Mucosa of gallbladder (tissue), 1 donor: ENCODE measurements around the gene TRIM17. TPM values are rescaled to one million over a fixed set of nuclear protein-coding genes. Genes with fewer than 3 reads are reported as not detected.

Source experiments
- DNase-seq: peaks from one replicate; pipeline ENCODE4 v3.0.0-alpha.2; 2020; ENCODE audit warnings: low spot score
- total RNA-seq: library from RNA; stranded (reverse); gene quantifications from one replicate; pipeline ENCODE4 v1.2.1, GENCODE V29; 2021
- donor health status: DM: no; HTN: no; CAD: no.

Gene TRIM17, protein sequence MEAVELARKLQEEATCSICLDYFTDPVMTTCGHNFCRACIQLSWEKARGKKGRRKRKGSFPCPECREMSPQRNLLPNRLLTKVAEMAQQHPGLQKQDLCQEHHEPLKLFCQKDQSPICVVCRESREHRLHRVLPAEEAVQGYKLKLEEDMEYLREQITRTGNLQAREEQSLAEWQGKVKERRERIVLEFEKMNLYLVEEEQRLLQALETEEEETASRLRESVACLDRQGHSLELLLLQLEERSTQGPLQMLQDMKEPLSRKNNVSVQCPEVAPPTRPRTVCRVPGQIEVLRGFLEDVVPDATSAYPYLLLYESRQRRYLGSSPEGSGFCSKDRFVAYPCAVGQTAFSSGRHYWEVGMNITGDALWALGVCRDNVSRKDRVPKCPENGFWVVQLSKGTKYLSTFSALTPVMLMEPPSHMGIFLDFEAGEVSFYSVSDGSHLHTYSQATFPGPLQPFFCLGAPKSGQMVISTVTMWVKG
- total RNA-seq = 0.23 TPM

DNA sequence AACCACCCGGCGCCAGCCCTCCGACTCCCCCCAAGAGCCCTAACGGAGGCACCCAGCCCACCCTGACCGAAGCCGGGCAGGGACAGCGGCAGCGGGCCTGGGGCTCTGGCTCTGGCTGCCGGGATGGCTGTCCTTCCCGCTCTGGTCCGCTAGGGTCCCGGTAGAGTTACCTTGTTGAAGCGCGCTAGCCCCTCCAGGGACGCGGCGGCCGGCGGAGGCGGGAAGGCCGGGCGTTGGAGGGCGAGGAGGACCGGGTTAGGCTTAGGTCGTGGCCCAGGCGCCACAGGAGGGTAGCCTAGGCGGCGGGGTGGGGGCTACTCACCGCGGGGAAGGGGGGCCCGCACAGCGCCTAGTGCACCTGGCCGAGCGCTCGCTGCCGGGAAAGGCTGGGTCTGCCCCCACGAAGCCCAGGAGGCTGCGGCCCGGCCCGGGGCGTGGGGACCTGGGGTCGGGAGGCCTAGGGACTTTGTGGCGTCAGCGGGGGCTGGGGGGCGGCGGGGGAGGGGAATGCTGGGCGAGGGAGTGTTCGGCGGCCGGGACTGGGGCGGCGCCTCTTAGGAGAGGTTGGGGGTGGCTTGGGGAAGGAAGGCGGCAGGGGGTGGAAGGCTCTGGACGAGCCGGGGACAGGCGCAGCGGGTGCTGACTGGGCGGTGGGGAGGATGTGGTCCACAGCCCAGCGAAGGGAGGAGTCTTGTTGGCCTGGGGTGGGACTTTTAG is at the start of gene TRIM17:
Gene TRIM17, minus strand, starts transcription at position 645 of the 717 bp plus-strand sequence. CDS start 1,789 bp downstream, outside the sequence.
- no peak for DNase-seq

DNA sequence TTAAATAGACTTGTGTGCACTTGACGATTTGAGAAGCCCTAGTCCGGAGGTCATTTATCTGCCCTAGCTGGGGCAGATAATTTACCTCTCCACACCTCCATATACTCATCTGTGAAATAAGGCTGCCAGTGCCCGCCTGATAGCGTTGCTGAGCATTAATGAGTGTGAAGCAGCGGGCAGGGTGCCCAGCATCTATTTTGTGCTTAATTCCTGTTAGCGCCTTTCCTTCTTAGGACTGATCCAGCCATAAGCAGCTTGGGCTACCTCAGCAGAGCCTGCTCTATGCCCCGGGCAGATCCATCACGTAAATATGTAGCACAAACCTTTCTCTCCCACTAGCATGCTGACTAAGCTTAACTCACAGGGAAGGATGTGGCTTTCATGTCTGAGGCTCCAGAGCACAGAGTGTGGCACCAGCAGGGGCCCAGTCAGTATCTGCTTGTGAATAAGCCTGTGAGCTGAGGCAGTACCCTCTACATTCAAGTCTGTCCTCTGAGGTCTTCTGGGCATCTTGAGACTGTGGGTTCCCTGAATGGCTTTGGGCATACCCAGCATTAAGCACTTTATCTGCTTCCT is 49.0 kb upstream of the TRIM17 start:
- no peak for DNase-seq

DNA sequence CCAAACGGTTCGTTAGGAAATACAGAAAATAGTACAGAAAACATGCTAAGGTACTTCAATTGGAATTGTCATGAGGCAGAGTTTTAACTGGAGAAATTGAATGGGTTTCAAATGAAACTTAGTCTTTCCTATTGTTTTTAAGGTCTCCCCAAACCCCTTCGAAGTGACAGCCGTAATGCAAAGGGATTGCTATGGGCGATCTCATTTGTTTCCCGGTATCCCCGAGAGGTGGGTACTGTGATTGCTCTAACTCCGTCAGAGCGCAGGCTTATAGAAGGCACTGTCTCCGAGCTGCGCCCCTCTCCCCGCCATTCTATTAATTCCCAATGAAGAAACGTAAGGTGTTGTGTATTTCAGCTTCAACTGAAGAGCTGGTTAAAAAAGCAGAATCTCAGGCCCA is 48.5 kb upstream of the TRIM17 start:
- no peak for DNase-seq

DNA sequence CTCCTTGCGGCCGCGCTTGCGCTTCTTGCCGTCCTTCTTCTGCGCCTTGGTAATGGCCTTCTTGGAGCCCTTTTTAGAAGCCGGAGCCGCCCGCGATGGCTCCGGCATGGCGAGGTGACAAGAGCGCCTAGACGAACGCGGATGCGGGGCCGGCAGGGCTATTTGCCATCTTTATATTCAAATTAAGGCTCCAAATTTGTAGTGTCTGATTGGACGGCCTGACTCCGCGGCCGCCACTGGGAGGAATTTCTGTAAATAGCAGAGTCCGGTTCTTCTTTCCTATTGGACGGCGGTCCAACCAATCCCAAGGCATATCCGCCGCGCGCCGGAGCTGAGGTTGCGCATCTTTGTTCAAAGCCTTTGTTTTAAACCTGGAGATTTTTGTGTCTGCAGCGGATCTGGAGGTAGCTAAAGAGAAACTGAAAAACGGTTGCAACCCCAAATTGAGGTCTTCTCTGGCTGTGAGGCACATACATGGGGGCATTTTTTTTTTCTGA is 47.9 kb upstream of the TRIM17 start:
- DNase-seq = peak; percentile 71

DNA sequence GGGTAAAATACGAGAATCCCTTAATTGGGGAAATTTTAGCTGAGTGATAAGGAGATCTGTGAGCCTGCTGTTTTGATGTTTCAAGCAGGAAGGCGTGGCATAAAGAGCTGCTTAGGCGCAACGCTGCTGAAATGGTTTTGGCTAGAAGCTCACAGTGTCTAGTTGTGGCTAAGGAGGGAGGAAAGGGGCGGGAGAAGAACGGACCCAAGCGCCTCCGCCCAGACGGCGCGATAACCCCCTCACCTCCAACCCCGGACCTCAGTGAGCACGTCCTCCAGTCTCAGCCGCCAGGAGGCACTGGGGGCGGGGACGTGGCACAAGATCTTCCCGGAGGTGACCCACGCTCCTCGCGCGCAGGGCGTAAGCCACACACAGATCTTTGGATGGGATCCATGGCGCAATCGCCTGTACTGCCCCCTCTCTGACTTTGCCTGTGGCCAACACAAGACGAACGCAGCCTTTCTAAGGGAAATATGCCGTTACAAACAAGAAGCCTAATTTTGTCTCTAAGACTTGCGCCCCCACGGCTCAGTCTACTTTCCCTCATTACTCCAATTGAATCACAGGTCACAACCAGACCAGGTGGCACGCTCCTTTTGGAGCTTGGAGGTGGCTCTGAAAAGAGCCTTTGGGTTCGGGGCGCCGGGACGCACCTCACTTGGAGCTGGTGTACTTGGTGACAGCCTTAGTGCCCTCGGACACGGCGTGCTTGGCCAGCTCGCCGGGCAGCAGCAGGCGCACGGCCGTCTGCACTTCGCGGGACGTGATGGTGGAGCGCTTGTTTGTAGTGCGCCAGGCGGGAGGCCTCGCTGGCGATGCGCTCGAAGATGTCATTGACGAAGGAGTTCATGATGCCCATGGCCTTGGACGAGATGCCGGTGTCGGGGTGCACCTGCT is 47.1 kb upstream of the TRIM17 start:
- DNase-seq = no peak

DNA sequence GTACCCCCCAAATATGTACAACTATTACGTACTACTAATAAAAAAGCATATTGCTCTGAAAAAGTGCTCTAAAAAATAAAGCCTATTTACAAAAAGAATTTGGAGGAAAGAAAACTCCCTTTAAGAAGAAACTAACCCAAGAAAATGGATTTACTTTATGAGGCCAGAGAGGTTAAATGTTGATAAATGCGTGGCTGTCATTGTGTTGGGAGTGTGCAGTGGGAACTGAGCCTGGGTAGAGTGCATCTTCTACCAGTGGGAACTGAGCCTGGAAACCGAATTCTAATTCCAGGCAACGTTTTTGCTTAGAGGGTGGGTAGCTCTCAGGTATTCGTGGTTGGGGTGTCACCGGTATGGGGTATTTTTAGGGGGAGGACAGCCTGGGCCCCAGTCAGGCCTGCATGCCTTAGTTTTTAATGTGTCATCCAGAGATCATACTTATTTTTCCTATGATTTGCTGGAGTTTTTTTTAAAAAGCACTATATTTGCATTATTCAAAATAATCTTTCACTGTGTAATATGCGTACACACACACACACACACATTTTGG is 46.4 kb upstream of the TRIM17 start:
- DNase-seq = no peak

DNA sequence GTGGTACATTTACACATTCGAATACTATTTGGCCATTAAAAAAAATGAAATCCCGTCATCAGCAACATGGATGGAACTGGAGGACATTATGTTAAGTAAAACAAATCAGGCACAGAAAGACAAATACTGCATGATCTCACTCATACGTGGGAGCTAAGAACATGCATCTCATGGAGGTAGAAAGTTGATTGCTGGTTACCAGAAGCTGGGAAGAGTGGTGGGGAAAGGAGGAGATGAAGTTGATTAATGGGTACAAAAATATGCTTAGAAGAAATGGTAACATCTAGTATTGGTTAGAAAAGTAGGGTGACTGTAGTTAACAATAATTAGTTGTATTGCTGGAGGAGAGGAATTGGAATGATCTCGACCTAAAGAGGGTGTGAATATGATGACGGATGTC is 45.9 kb upstream of the TRIM17 start:
- DNase-seq = no peak

DNA sequence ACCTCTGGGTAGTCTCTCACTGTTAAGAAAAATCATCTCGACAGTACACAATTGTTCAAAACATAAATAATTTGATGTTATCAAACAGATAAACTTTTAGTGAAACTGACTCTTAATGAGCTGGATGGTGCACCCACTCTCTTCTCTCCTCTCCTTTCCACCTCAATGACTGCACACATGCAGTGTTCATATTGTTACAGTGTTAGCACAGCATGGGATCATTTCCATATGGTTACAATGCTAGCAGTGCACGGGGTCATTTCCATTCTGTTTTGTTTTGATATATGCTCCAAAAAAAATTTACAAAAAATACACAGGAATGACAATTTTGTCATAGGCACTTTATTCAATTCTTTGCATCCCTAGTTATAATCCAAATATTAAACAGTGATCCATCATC is 44.2 kb upstream of the TRIM17 start:
- DNase-seq = no peak

DNA sequence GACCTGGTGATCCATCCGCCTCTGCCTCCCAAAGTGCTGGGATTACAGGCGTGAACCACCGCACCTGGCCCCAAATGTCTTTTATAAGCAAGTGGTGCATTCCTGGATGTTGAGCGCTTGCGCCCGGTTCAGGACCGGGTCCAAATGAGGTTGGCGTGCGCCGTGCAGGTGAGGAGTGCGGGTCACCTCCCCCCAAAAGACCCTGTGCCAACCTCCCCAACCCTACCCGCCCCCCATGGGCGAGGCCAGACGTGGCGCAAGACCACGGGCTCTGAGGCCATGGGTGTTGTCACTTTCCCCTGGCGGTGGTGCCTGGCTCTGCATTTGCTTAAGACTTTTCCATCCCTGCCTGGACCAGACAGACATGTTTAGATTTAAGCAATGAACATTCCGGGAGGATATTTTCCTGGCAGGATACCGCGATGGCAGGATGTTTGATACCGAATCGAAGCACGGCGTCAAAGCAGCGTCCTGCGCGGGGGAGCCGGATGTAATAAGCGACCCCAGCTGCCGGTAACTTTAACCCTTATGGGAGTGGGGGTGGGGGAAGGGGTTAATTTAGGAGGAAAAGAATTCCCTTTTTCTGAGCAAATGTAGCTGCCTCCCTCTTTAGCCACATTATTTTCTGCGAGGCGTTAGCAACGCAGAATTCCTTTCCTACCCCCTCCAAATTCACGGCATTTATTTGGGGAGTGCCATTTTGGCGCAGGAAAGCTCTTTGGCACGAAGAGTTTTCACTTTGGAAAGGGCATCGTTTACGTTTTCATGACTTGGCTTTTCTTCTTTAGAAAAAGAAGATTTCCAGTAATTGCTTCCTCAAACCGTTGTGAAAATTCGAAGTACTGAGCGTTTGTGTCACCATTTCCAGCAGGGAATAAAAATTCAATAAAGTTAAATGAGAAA is 42.7 kb upstream of the TRIM17 start:
- peak; percentile 60 for DNase-seq

DNA sequence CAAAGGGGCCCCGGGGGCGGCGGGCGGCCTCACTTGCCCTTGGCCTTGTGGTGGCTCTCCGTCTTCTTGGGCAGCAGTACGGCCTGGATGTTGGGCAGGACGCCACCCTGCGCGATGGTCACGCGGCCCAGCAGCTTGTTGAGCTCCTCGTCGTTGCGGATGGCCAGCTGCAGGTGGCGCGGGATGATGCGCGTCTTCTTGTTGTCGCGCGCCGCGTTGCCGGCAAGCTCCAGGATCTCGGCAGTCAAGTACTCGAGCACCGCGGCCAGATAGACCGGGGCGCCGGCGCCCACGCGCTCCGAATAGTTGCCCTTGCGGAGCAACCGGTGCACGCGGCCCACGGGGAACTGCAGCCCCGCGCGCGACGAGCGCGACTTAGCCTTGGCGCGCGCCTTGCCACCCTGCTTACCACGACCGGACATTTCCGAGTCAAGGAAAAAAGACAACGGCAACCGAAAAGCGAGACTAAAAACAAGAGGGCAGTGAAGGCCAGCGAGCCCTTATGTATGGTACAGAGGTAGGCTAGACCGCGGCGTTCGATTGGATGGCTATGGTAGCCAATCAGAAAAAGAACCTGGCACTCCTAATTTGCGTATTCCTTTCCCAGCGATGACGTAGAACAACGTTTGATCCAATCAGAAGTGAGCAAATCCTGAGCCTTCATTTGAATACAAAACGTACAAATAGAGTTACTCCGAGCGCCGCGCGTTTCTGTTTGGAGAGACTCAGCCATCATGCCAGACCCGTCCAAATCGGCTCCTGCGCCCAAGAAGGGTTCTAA is 40.9 kb upstream of the TRIM17 start:
- peak; percentile 95 for DNase-seq

DNA sequence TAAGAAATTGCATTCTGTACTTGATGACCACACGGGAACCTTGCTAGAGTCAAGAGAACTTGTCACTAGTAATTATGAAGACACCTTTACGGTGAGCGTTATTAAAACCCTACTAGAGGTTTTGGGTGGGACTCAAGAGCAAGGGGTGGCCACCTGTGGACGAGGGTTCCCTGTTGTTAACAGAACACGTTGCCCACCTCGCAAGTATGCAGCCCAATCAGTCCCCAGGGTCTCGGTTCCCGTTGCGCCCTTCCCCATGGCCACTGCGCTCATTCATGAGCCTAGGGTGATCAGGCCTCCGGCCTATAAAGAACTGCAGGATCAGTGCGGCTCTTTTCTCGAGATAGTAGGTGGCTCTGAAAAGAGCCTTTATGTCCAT is 40.3 kb upstream of the TRIM17 start:
- no peak for DNase-seq

DNA sequence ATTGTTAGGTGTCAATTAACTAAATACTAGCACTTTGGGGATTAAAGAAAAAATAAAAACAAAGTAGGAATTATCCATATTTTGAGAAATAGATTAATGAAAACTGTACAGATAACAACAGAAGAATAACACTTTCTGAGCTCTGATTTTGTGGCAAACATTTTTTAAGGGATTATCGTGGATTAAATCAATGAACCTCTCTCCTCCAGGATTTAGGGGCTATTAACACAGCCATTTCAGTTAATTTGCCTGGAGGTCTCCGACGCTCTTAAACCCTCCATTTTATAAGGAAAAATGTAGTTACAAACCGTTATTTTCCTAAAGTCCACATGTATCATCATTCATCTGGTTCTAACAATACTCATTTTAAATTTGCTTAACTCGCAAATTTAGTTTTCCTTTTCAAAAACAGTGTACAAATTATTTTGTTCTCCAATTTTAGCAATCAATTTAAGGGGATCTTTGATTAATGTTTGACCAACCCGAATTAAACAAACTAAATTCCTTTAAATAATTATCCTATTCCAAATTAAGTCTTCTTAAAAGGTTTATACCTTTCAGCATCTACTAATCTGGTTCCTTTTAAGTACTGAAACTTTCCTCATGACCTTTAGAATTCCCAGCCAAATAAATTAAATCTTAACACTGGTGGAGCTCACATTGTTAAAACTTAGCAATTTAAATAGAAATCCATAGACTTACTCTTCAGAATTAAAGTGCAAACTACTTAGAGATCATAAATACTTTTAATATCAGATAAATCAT is 39.8 kb upstream of the TRIM17 start:
- no peak for DNase-seq

DNA sequence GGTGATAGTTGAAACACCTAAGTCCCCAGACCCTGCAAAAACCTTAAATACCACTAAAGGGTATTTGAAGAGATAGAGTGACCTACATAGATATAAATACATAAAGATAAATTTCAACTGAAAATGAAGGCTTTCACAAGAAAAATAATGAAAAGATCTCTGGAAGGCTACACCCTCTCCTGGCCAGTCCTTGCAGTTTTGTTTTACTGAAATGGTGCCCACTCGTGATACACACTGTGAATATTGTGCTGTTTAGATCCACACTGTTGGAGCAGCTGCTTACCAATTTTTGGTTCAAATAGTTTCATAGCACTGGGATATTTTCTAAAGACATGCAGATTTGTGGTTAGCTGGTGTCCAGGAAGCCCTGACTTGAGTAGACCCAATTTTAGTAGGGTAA is 39.1 kb upstream of the TRIM17 start:
- DNase-seq = no peak

DNA sequence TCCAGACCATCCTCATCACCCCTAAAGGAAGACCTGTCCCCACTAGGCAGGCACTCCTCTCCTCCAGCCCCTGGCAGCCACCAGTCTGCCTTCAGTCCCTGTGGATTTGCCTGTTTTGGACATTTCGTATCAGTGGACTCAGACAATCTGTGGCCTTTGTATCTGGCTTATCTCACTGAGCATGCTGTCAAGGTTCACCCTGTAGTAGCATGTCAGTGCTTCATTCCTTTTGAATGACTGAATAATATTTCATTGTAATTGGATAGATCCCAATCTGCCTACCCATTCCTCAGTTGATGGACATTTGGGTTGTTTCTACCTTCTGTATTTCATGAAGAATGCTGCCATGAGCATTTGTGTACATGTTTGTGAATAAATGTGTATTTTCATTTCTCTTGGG is 37.6 kb upstream of the TRIM17 start:
- no peak for DNase-seq

DNA sequence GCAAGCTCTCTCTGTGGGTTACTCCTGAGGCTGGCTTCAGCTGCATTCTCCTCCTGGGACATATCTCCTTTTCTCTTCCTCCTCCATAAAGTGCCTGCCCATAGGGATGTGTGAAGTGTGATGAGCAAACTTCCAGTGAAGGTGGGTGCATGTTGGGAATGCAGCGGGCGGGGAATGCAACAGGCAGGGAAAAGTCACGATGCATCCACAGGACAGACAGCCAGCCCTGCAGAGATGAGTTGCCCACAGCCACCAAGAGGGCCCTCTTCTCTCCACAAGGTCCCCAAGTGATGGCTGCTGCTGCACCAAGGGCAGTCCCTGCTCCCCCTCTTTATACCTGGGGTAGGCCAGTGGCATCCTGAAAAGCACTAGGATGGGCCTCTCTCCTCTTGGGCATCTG is 37.0 kb upstream of the TRIM17 start:
- DNase-seq = no peak

DNA sequence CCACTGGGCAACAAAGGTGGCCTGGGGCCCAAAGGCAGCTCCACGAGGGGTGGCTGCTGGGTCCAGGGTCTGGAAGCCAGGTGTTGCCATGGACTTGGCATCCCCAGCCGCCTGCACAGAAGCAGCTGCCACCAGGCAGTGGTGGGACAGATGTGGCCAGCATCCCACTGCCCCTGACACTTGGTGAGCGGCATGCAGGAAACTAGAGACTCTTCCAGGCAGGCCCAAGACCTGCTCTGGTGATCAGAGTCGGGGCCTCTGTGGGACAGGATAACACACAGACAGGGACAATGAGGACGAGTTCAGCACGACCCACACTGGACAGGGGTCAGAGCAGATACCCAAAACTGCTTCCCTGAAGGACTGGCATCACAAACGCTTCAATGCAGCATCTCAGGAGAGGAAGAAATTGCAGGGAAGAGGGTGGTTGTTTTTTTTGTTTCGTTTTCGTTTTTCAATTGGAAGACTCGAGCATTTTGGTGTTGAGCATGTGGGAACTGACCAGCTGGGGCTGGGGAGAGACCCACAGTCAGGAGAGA is 36.4 kb upstream of the TRIM17 start:
- no peak for DNase-seq

DNA sequence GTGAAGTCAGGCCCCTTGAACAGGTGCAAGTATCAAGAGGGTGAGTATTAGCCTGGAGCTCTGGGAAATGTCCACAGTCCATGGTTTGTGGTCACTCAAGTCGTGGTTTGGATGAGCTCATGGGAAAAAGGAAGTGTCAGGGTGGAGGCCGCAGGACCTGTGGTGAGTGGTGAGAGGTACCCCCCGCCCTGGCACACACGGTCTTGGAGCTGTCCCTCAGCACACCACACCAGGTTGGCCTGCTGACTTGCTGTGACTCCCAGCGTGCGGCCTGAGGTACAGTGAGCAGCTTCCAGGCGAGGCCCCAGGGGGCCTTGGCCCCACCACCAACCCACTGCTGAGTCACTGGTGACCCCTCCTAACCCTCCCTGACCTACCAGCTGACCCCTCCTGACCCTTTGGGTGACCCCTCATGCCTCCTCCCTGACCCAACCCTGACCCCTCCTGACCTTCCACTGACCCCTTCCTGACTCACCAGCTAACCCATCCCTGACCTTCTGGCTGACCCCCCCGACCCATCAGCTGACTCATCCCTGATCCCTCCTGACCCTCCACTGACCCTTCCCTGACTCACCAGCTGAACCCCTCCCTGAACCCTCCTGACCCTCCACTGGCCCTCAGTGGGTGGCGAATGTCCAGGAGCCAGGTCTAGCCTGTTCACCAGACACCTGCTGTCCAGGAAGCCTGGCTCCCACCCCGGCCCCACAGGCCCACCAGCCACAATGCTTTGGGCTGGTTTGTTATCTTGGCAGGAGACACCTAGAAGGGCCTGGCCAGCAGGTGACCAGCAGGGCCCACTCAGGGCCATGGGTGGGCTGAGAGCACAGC is 35.7 kb upstream of the TRIM17 start:
- no peak for DNase-seq
